Measurements from ENCODE around the gene MGMT. TPM values are rescaled to one million over a fixed set of nuclear protein-coding genes. Genes with fewer than 3 reads are reported as not detected.

The MGMT gene
- total RNA-seq, 1 donor from 2014 or later: 19.4 TPM

- no peak for DNase-seq (ENCODE audit: low spot score)
Measured at GRCh38 chr10:129586898-129587443, 119.9 kb downstream of the MGMT start.

GRCh38 chr10:129589546-129589945 lies 122.5 kb downstream of the MGMT start:
- no peak for DNase-seq (ENCODE audit: low spot score)

- DNase-seq (ENCODE audit: low spot score): no peak
Measured at GRCh38 chr10:129593953-129594352, 126.9 kb downstream of the MGMT start.

- no peak for DNase-seq (ENCODE audit: low spot score)
Measured at GRCh38 chr10:129594811-129595210, 127.8 kb downstream of the MGMT start.

- DNase-seq (ENCODE audit: low spot score): no peak
Measured at GRCh38 chr10:129598413-129598812, 131.4 kb downstream of the MGMT start.

GRCh38 chr10:129599160-129599559 lies 132.1 kb downstream of the MGMT start:
- no peak for DNase-seq (ENCODE audit: low spot score)

GRCh38 chr10:129601737-129602136 lies 134.7 kb downstream of the MGMT start:
- no peak for DNase-seq (ENCODE audit: low spot score)

GRCh38 chr10:129602938-129603535 lies 136.0 kb downstream of the MGMT start:
- DNase-seq (ENCODE audit: low spot score): no peak

- DNase-seq (ENCODE audit: low spot score): no peak
Measured at GRCh38 chr10:129604333-129605032, 137.4 kb downstream of the MGMT start.

GRCh38 chr10:129605266-129605985 lies 138.4 kb downstream of the MGMT start:
- no peak for DNase-seq (ENCODE audit: low spot score)

GRCh38 chr10:129605986-129606518 lies 139.0 kb downstream of the MGMT start:
- no peak for DNase-seq (ENCODE audit: low spot score)

GRCh38 chr10:129607607-129608109 lies 140.6 kb downstream of the MGMT start:
- DNase-seq (ENCODE audit: low spot score): no peak

- no peak for DNase-seq (ENCODE audit: low spot score)
Measured at GRCh38 chr10:129608653-129609052, 141.6 kb downstream of the MGMT start.

- no peak for DNase-seq (ENCODE audit: low spot score)
Measured at GRCh38 chr10:129609551-129609950, 142.5 kb downstream of the MGMT start.

GRCh38 chr10:129612481-129613109 lies 145.6 kb downstream of the MGMT start:
- DNase-seq (ENCODE audit: low spot score): no peak

GRCh38 chr10:129613377-129613980 lies 146.4 kb downstream of the MGMT start:
- DNase-seq (ENCODE audit: low spot score): no peak

GRCh38 chr10:129614341-129614740 lies 147.3 kb downstream of the MGMT start:
- DNase-seq (ENCODE audit: low spot score): no peak

GRCh38 chr10:129615381-129615780 lies 148.3 kb downstream of the MGMT start:
- DNase-seq (ENCODE audit: low spot score): no peak

GRCh38 chr10:129615921-129616525 lies 149.0 kb downstream of the MGMT start:
- no peak for DNase-seq (ENCODE audit: low spot score)

- no peak for DNase-seq (ENCODE audit: low spot score)
Measured at GRCh38 chr10:129617768-129618167, 150.7 kb downstream of the MGMT start.

GRCh38 chr10:129621062-129621461 lies 154.0 kb downstream of the MGMT start:
- DNase-seq (ENCODE audit: low spot score): no peak
